C4-2B (cell line): Measurements from ENCODE around the gene SOX6.

Experiments
- H3K27ac ChIP-seq: fragments of 450-650 bp; 2 replicates; pipeline ENCODE4 v1.5.1; 2017
- ZFX ChIP-seq: fragments of 450-650 bp; IDR thresholded peaks from 2 replicates; pipeline ENCODE4 v1.6.1; 2017
- TF ChIP-seq, protein P1 (sequence below): fragments of 450-650 bp; conservative IDR thresholded peaks from 2 replicates; pipeline ENCODE4 v1.5.1; 2017; ENCODE audit warnings: mild to moderate bottlenecking

Gene SOX6

DNA sequence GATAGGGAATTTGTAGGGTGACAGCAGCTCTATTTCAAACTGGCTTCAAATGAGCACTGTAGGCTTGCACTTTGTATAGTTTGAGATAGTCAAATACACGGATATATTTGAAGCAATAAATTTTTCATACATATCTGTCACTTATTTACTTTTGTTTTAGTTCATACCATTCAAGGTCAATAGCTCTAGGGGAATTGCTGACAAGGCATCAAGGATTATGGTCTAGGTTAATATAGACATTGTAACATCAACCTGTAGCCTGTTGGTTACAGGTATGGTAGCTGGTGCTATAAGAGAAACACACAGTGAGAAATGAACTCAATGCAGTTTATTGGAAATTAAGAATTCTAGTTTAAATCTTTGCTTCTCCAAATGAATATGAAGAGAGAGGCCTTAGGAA, 267.6 kb downstream of the SOX6 start:
- no peak for TF ChIP-seq ZFX
- TF ChIP-seq, protein P1, sequence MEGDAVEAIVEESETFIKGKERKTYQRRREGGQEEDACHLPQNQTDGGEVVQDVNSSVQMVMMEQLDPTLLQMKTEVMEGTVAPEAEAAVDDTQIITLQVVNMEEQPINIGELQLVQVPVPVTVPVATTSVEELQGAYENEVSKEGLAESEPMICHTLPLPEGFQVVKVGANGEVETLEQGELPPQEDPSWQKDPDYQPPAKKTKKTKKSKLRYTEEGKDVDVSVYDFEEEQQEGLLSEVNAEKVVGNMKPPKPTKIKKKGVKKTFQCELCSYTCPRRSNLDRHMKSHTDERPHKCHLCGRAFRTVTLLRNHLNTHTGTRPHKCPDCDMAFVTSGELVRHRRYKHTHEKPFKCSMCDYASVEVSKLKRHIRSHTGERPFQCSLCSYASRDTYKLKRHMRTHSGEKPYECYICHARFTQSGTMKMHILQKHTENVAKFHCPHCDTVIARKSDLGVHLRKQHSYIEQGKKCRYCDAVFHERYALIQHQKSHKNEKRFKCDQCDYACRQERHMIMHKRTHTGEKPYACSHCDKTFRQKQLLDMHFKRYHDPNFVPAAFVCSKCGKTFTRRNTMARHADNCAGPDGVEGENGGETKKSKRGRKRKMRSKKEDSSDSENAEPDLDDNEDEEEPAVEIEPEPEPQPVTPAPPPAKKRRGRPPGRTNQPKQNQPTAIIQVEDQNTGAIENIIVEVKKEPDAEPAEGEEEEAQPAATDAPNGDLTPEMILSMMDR: no peak

DNA sequence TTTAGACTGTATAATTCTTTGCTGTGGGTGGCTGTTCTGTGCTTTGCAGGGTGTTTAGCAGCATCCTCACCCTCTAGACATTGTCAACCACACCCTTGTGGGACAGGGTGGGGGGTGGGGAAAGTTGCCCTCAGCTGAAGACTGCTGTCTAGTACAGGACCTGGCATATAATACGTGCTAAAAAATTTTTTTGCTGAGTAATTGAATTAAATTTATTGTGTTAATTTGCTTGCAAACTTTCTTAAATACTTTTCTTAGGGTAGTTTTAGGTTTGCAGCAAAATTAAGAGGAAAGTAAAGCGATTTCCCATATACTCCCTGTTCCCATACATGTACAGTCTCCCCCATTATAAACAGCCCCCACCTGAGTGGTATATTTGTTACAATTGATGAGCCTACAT, 268.5 kb downstream of the SOX6 start:
- no peak for TF ChIP-seq ZFX
- TF ChIP-seq, protein P1: no peak
- no peak overlapping the region for H3K27ac ChIP-seq

More for the DNA sequence above, 267.6 kb downstream of the SOX6 start:
- H3K27ac ChIP-seq: no peak overlapping the region

DNA sequence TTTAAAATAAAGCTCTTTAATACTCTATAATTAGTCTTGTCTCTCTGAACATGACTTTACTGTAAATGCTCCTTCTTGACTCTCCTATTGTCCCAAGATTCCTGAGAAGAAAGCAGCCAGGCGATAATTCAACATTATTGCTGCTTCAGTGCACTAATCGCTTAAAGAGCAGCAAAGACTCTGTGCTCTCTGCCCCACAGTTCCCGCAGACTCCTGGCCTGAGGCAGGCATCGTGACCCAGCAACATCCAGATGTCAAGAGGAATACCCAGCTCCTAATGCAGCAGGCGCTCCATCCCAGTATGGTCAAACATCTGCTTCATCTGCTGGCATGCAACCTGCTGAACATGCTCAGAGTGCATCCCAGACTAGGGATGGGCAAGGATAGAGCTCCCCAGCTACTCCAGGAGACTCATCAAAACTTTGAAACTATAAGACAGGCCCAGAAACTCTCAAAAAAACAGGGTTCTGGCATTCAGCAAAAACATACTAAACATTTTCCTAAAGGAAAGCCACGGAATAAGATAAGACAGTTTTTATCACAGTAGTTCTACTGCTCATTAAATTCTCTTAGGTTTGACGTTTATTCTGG, 270.0 kb downstream of the SOX6 start:
- no peak overlapping the region for H3K27ac ChIP-seq
- TF ChIP-seq, protein P1: no peak
- TF ChIP-seq ZFX: no peak

DNA sequence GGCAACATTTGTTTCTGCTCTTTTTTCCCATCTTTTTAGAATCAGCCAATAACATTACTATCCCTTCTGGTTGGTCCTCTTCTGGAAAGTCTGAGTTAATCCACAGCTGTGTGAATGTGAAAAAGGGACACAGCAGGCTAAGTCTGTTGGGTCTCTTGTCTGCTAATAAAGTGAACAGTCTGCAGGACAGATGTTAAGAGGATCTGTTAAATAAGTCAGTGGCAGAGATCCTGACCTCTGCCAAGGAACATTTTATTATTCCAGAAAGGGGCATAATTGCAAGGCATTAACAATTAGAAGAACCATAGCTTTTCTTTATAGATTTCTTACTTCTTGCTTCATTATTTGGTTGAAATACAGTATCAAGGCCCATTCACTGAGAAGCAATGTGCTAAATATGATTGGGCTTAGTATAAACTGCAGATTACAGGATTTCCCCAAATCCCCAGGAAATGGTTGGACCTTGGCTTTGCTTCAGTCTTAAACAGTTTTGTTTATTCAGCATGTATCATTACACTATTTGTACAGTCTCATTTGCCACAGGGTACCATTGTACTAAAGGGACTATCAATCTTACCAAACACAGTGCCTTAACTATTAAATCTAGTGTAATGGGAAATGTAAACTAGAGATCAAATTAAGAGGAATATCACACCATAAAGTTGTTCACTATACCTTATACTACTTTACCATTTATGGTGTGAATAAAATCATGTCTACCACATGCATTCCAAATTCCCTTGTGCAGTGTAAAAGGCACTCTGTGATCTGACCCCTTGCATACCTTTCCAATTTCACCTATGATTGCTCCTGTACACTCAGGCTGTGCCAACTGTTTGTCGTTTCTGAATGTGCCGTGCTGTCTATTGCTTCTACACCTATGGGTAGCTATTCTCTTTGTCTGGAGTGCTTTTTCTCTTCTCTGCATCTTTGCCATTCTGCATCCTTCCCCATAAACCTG, 274.0 kb downstream of the SOX6 start:
- H3K27ac ChIP-seq: no peak overlapping the region
- TF ChIP-seq, protein P1: no peak
- TF ChIP-seq ZFX: no peak

DNA sequence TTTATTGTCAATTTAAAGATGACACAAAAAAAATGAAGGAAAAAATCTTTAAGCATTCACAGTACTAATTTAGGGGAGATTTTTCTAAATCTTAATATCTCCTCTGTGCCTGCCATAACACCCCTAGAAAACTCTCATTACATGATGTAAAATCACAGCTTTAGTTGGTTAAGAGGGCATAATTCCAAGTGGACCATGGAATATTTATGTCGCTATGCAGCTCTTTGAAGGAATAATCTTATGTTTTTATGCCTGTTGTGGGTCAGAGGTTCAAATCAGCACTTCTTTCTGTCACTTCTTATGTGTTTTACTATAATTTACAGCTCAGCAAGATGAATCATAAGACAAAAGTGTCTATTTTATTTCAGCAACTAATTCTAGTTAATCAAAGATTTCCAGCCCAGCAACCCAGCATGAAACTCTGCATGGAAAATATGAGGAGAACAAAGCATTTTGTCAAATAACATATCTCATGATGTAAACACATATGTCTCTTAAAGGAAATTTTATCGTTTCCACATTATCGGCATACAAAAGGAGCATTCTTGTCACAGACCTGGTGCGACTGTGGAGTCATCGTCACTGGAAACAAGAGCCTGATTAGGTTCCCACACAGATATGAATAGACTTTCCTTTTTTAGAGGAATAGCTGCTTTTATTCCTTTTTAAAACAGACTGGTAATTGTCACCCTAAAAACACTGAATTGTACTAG, 274.8 kb downstream of the SOX6 start:
- H3K27ac ChIP-seq: no peak overlapping the region

DNA sequence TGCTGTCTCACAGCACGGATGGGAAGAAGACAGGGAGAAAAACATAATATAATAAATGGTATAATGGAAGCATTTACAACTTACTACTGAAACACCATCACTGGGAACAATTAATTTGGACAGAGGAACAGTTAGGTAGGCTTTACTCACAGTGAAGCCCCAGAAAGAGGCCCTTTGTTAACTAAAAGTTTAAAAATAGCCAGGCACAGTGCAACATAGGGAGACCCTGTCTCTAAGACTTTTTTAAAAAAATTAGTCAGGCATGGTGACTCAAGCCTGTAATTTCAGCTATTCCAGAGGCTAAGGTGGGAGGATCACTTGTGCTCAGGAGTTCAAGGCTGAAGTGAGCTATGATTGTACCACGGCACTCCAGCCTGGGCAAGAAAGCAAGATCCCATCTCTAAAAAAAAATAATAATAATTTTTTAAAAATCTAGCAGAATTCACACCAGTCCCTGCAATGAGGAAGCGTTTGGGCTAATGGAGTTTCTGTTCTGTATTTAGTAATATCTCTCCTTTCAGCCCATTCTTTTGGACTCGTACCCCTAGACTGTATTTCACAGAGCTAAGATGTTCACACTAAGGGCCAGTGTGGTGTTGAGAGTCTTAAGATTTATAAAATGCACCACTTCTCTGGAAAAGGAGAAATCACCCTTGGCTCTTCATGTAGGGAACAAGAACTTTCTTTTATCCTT, 275.5 kb downstream of the SOX6 start:
- no peak for TF ChIP-seq ZFX
- TF ChIP-seq, protein P1: no peak
- H3K27ac ChIP-seq: no peak overlapping the region

More for the DNA sequence above, 274.8 kb downstream of the SOX6 start:
- no peak for TF ChIP-seq ZFX
- TF ChIP-seq, protein P1: no peak
